Measurements from ENCODE around the gene BRINP2. TPM values are rescaled to one million over a fixed set of nuclear protein-coding genes. Genes with fewer than 3 reads are reported as not detected.

The BRINP2 gene
- total and polyA plus RNA-seq, 2 of the 8 experiments (the other 6 are each of a cell fraction or from before 2014, with no cell fraction given): 0.39 to 0.42 TPM

DNA sequence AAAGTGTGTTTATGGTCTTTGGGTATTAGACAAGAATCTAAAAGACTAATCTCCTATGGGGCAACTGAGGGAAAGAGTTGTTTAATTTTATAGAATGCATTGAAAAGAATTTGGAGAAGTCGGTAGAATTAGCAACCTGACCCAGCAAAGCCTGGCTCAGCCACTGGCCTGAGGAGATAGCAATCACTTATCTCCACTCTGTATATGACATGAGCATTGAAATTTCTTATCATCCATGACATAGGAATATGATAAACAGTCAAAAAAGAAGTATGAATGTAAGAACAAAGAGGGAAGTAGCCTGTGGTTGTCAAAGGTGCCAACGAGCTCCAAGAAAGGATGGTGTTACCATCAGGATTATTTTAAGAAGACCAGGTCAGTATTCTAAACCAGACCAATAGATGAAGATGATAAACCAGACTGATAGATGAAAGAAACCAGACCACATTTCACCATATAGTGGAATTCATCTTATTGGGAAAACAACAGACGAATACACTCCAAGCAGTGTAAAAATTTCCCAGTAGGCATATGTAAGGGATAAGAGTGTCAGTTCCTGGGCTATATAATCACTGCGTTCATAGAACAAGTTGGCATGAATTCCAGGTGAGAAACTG, 42.0 kb upstream of the BRINP2 start (continued):
- TF ChIP-seq, protein P1, sequence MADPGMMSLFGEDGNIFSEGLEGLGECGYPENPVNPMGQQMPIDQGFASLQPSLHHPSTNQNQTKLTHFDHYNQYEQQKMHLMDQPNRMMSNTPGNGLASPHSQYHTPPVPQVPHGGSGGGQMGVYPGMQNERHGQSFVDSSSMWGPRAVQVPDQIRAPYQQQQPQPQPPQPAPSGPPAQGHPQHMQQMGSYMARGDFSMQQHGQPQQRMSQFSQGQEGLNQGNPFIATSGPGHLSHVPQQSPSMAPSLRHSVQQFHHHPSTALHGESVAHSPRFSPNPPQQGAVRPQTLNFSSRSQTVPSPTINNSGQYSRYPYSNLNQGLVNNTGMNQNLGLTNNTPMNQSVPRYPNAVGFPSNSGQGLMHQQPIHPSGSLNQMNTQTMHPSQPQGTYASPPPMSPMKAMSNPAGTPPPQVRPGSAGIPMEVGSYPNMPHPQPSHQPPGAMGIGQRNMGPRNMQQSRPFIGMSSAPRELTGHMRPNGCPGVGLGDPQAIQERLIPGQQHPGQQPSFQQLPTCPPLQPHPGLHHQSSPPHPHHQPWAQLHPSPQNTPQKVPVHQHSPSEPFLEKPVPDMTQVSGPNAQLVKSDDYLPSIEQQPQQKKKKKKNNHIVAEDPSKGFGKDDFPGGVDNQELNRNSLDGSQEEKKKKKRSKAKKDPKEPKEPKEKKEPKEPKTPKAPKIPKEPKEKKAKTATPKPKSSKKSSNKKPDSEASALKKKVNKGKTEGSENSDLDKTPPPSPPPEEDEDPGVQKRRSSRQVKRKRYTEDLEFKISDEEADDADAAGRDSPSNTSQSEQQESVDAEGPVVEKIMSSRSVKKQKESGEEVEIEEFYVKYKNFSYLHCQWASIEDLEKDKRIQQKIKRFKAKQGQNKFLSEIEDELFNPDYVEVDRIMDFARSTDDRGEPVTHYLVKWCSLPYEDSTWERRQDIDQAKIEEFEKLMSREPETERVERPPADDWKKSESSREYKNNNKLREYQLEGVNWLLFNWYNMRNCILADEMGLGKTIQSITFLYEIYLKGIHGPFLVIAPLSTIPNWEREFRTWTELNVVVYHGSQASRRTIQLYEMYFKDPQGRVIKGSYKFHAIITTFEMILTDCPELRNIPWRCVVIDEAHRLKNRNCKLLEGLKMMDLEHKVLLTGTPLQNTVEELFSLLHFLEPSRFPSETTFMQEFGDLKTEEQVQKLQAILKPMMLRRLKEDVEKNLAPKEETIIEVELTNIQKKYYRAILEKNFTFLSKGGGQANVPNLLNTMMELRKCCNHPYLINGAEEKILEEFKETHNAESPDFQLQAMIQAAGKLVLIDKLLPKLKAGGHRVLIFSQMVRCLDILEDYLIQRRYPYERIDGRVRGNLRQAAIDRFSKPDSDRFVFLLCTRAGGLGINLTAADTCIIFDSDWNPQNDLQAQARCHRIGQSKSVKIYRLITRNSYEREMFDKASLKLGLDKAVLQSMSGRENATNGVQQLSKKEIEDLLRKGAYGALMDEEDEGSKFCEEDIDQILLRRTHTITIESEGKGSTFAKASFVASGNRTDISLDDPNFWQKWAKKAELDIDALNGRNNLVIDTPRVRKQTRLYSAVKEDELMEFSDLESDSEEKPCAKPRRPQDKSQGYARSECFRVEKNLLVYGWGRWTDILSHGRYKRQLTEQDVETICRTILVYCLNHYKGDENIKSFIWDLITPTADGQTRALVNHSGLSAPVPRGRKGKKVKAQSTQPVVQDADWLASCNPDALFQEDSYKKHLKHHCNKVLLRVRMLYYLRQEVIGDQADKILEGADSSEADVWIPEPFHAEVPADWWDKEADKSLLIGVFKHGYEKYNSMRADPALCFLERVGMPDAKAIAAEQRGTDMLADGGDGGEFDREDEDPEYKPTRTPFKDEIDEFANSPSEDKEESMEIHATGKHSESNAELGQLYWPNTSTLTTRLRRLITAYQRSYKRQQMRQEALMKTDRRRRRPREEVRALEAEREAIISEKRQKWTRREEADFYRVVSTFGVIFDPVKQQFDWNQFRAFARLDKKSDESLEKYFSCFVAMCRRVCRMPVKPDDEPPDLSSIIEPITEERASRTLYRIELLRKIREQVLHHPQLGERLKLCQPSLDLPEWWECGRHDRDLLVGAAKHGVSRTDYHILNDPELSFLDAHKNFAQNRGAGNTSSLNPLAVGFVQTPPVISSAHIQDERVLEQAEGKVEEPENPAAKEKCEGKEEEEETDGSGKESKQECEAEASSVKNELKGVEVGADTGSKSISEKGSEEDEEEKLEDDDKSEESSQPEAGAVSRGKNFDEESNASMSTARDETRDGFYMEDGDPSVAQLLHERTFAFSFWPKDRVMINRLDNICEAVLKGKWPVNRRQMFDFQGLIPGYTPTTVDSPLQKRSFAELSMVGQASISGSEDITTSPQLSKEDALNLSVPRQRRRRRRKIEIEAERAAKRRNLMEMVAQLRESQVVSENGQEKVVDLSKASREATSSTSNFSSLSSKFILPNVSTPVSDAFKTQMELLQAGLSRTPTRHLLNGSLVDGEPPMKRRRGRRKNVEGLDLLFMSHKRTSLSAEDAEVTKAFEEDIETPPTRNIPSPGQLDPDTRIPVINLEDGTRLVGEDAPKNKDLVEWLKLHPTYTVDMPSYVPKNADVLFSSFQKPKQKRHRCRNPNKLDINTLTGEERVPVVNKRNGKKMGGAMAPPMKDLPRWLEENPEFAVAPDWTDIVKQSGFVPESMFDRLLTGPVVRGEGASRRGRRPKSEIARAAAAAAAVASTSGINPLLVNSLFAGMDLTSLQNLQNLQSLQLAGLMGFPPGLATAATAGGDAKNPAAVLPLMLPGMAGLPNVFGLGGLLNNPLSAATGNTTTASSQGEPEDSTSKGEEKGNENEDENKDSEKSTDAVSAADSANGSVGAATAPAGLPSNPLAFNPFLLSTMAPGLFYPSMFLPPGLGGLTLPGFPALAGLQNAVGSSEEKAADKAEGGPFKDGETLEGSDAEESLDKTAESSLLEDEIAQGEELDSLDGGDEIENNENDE (IDR thresholded peaks at IDR 0.05; ENCODE audit: insufficient replicate concordance, low read length): no peak
- TF ChIP-seq CEBPB (IDR thresholded peaks at IDR 0.05; ENCODE audit: low read depth, low read length) (no peak), CBX5 (IDR thresholded peaks at IDR 0.05; ENCODE audit: low read depth, low read length) (no peak), BRCA1 (IDR thresholded peaks at IDR 0.05; ENCODE audit: low read depth, low read length) (no peak), NANOG (IDR thresholded peaks at IDR 0.05; ENCODE audit: insufficient read depth, low read depth, low read length, poor library complexity, severe bottlenecking) (no peak), ZNF274 (IDR thresholded peaks at IDR 0.05; ENCODE audit: borderline replicate concordance, extremely low read depth, low read length) (no peak)
- TF ChIP-seq, protein P2, sequence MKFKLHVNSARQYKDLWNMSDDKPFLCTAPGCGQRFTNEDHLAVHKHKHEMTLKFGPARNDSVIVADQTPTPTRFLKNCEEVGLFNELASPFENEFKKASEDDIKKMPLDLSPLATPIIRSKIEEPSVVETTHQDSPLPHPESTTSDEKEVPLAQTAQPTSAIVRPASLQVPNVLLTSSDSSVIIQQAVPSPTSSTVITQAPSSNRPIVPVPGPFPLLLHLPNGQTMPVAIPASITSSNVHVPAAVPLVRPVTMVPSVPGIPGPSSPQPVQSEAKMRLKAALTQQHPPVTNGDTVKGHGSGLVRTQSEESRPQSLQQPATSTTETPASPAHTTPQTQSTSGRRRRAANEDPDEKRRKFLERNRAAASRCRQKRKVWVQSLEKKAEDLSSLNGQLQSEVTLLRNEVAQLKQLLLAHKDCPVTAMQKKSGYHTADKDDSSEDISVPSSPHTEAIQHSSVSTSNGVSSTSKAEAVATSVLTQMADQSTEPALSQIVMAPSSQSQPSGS (IDR thresholded peaks at IDR 0.05; ENCODE audit: low read length): no peak
- TF ChIP-seq, protein P3, sequence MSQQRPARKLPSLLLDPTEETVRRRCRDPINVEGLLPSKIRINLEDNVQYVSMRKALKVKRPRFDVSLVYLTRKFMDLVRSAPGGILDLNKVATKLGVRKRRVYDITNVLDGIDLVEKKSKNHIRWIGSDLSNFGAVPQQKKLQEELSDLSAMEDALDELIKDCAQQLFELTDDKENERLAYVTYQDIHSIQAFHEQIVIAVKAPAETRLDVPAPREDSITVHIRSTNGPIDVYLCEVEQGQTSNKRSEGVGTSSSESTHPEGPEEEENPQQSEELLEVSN (IDR thresholded peaks at IDR 0.05): no peak

Data from H1 (cell line).